ENCODE data around the gene ADAM12.
"Not testable (repeated sequence)": the region's sequence is repeated elsewhere in the genome, so short reads cannot be mapped to it uniquely, and the experiment has no call there.

ADAM12 gene

GRCh38 chr10:126175641-126176262, 212.5 kb downstream of the ADAM12 start:
- TF ChIP-seq CTCF (IDR thresholded peaks at IDR 0.05; ENCODE audit: low read depth, low read length, missing control alignments): no peak
- H3K4me3 ChIP-seq (ENCODE audit: low read depth, low read length): no peak overlapping the region
- DNase-seq (ENCODE audit: low read depth): no peak

- DNase-seq (ENCODE audit: low read depth); H3K4me3 ChIP-seq (ENCODE audit: low read depth, low read length): not testable (repeated sequence)
These were observed 215.5 kb downstream of the ADAM12 start for GRCh38 chr10:126172755-126173154.

GRCh38 chr10:126171555-126171954, 216.7 kb downstream of the ADAM12 start:
- TF ChIP-seq CTCF (IDR thresholded peaks at IDR 0.05; ENCODE audit: low read depth, low read length, missing control alignments): no peak
- DNase-seq (ENCODE audit: low read depth): no peak
- no peak overlapping the region for H3K4me3 ChIP-seq (ENCODE audit: low read depth, low read length)

GRCh38 chr10:126170776-126171175, 217.5 kb downstream of the ADAM12 start:
- DNase-seq (ENCODE audit: low read depth): no peak
- no peak overlapping the region for H3K4me3 ChIP-seq (ENCODE audit: low read depth, low read length)
- no peak for TF ChIP-seq CTCF (IDR thresholded peaks at IDR 0.05; ENCODE audit: low read depth, low read length, missing control alignments)

- no peak for TF ChIP-seq CTCF (IDR thresholded peaks at IDR 0.05; ENCODE audit: low read depth, low read length, missing control alignments)
- H3K4me3 ChIP-seq (ENCODE audit: low read depth, low read length): no peak overlapping the region
- DNase-seq (ENCODE audit: low read depth): no peak
These were observed 217.9 kb downstream of the ADAM12 start for GRCh38 chr10:126170371-126170770.

- no peak for DNase-seq (ENCODE audit: low read depth)
- no peak overlapping the region for H3K4me3 ChIP-seq (ENCODE audit: low read depth, low read length)
- TF ChIP-seq CTCF (IDR thresholded peaks at IDR 0.05; ENCODE audit: low read depth, low read length, missing control alignments): no peak
These were observed 218.4 kb downstream of the ADAM12 start for GRCh38 chr10:126169899-126170298.

- no peak for DNase-seq (ENCODE audit: low read depth)
- H3K4me3 ChIP-seq (ENCODE audit: low read depth, low read length): no peak overlapping the region
- TF ChIP-seq CTCF (IDR thresholded peaks at IDR 0.05; ENCODE audit: low read depth, low read length, missing control alignments): no peak
These were observed 221.5 kb downstream of the ADAM12 start for GRCh38 chr10:126166797-126167196.
